B cell (primary cell): ENCODE measurements around the gene SYNPR.

Experiments used
- EZH2 ChIP-seq: IDR thresholded peaks from 2 replicates; pipeline ENCODE4 v1.6.1; 2012; ENCODE audit warnings: borderline replicate concordance, low read depth, mild to moderate bottlenecking, moderate library complexity, low read length; ENCODE audit not compliant: insufficient read depth, poor library complexity, severe bottlenecking
- TF ChIP-seq, protein P1 (sequence below): fragments of 200-600 bp; IDR thresholded peaks from one replicate; pipeline ENCODE4 v1.8.0; 2022; ENCODE audit warnings: antibody characterized with exemption, mild to moderate bottlenecking

DNA sequence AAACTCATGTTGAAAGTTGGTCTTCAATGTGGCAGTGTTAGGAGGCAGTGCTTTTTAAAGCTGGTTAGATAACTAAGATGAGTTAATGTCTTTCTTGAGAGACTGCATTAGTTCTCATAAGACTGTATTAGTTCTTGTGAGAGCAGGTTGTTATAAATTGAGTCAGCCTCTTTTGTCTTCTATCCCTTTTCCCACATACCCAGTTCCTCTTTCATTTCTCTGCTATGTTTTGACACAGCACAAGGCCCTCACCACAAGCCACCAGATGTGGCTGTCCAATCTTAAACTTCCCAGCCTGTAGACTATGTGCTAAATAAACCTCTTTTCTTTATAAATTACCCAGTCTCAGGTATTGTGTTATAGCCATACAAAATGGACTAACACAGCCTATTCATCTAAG is 279.8 kb downstream of the SYNPR start:
- TF ChIP-seq, protein P1, sequence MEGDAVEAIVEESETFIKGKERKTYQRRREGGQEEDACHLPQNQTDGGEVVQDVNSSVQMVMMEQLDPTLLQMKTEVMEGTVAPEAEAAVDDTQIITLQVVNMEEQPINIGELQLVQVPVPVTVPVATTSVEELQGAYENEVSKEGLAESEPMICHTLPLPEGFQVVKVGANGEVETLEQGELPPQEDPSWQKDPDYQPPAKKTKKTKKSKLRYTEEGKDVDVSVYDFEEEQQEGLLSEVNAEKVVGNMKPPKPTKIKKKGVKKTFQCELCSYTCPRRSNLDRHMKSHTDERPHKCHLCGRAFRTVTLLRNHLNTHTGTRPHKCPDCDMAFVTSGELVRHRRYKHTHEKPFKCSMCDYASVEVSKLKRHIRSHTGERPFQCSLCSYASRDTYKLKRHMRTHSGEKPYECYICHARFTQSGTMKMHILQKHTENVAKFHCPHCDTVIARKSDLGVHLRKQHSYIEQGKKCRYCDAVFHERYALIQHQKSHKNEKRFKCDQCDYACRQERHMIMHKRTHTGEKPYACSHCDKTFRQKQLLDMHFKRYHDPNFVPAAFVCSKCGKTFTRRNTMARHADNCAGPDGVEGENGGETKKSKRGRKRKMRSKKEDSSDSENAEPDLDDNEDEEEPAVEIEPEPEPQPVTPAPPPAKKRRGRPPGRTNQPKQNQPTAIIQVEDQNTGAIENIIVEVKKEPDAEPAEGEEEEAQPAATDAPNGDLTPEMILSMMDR, result no peak
- TF ChIP-seq EZH2, result no peak
